Upper lobe of right lung (tissue), 1 donor: ENCODE results near the gene S100A11. TPM values are rescaled to one million over a fixed set of nuclear protein-coding genes. Genes with fewer than 3 reads are reported as not detected.

ENCODE experiments used
- ATAC-seq: fragments of 200-7000 bp; cut with Tn5 transposase; one replicate; pipeline ENCODE4 v1.9.1; 2020; ENCODE audit warnings: mild to moderate bottlenecking, moderate library complexity
- DNase-seq: peaks from one replicate; pipeline ENCODE4 v3.0.0-alpha.2; 2020
- H3K27ac ChIP-seq: fragments of 200-600 bp; one replicate; pipeline ENCODE4 v1.8.0; 2022
- H3K27me3 ChIP-seq: fragments of 200-600 bp; one replicate; pipeline ENCODE4 v1.8.0; 2022; ENCODE audit warnings: mild to moderate bottlenecking
- H3K36me3 ChIP-seq: fragments of 200-600 bp; one replicate; pipeline ENCODE4 v1.8.0; 2022
- H3K4me1 ChIP-seq: fragments of 200-600 bp; one replicate; pipeline ENCODE4 v1.8.0; 2022
- H3K4me3 ChIP-seq: fragments of 200-600 bp; one replicate; pipeline ENCODE4 v1.8.0; 2022; ENCODE audit warnings: mild to moderate bottlenecking
- H3K9me3 ChIP-seq: fragments of 200-600 bp; one replicate; pipeline ENCODE4 v1.8.0; 2022
- CTCF ChIP-seq: fragments of 200-600 bp; IDR thresholded peaks from one replicate; pipeline ENCODE4 v1.8.0; 2022; ENCODE audit warnings: antibody characterized with exemption
- intact Hi-C: fragments of 100-400 bp; cut with DNase I; formaldehyde crosslinking; loops from one replicate; pipeline ENCODE4 v1.11.0; 2022
- total RNA-seq: library from RNA; stranded (reverse); fragmentation: NEBNext Ultra II Directional; extraction: Animal tissue kit (Norgen Biotek cat#: 25700); gene quantifications from one replicate; pipeline ENCODE4 v1.2.1, GENCODE V29; 2021
- donor health status: DM: no; HTN: yes; CAD: no; lungs with severe emphysema.

Gene S100A11
- total RNA-seq, 1 donor from 2014 or later, result 522 TPM

- Histone ChIP-seq H3K4me3 (peak overlapping the region; percentile 77), H3K9me3 (no peaks in the 10 kb centered on the region), H3K27ac (peak overlapping the region; percentile 90), H3K27me3 (no peaks in the 10 kb centered on the region), H3K36me3 (no peaks in the 10 kb centered on the region), H3K4me1 (peaks cover 53% of the 10 kb centered on the region)
- TF ChIP-seq CTCF, result no peak
- peak; percentile 2 for ATAC-seq
- DNase-seq, result peak; percentile 83
- intact Hi-C loops, result no loop called here
Observed at GRCh38 chr1:151993084-151993733, 43.6 kb downstream of the S100A11 start.

GRCh38 chr1:151992303-151993083, 44.3 kb downstream of the S100A11 start:
- ATAC-seq, result peak; percentile 77
- intact Hi-C loops, result no loop called here
- Histone ChIP-seq H3K4me1 (peaks cover 59% of the 10 kb centered on the region), H3K36me3 (no peaks in the 10 kb centered on the region), H3K27ac (peak overlapping the region; percentile 90), H3K9me3 (no peaks in the 10 kb centered on the region), H3K4me3 (peak overlapping the region; percentile 77), H3K27me3 (no peaks in the 10 kb centered on the region)
- DNase-seq, result peak; percentile 90
- no peak for TF ChIP-seq CTCF

GRCh38 chr1:151991663-151992302, 45.0 kb downstream of the S100A11 start:
- peak overlapping the region; percentile 77 for H3K4me3 ChIP-seq
- peaks cover 59% of the 10 kb centered on the region for H3K4me1 ChIP-seq
- ATAC-seq, result no peak

GRCh38 chr1:151990856-151991198, 46.0 kb downstream of the S100A11 start:
- Histone ChIP-seq H3K4me3 (peak overlapping the region; percentile 77), H3K4me1 (peaks cover 66% of the 10 kb centered on the region), H3K36me3 (peaks cover 10% of the 10 kb centered on the region), H3K9me3 (no peaks in the 10 kb centered on the region), H3K27ac (peak overlapping the region; percentile 90), H3K27me3 (no peaks in the 10 kb centered on the region)
- ATAC-seq (no peak), DNase-seq (no peak)
- intact Hi-C loops, result no loop called here
- TF ChIP-seq CTCF, result no peak

More at GRCh38 chr1:151991663-151992302, 45.0 kb downstream of the S100A11 start:
- DNase-seq, result no peak
- intact Hi-C loops, result no loop called here
- peaks cover under 1% of the 10 kb centered on the region for H3K36me3 ChIP-seq
- H3K27me3 ChIP-seq, result no peaks in the 10 kb centered on the region
- no peak for TF ChIP-seq CTCF
- H3K27ac ChIP-seq, result peak overlapping the region; percentile 90
- H3K9me3 ChIP-seq, result no peaks in the 10 kb centered on the region

- no peak for DNase-seq
- peaks cover 15% of the 10 kb centered on the region for H3K36me3 ChIP-seq
- no peak for TF ChIP-seq CTCF
- no peaks in the 10 kb centered on the region for H3K27me3 ChIP-seq
- H3K4me1 ChIP-seq, result peaks cover 64% of the 10 kb centered on the region
- ATAC-seq, result no peak
- H3K27ac ChIP-seq, result peak overlapping the region; percentile 90
- intact Hi-C loops, result no loop called here
- peak overlapping the region; percentile 77 for H3K4me3 ChIP-seq
- no peaks in the 10 kb centered on the region for H3K9me3 ChIP-seq
Observed at GRCh38 chr1:151990058-151990855, 46.5 kb downstream of the S100A11 start.
